GM23338 (cell line): ENCODE results near the gene KCNMA1. TPM values are rescaled to one million over a fixed set of nuclear protein-coding genes. Genes with fewer than 3 reads are reported as not detected.

Source experiments
- ATAC-seq: fragments of 200-7000 bp; cut with Tn5 transposase; 3 replicates; pipeline ENCODE4 v1.9.1; 2020
- DNase-seq: peaks from one replicate; pipeline ENCODE4 v3.0.0-alpha.2; 2015; ENCODE audit warnings: low spot score
- H2AFZ ChIP-seq: fragments of 200-600 bp; sonication (generic); 2 replicates; pipeline ENCODE4 v1.8.0; 2016; ENCODE audit warnings: antibody characterized with exemption, mild to moderate bottlenecking, moderate library complexity
- H3F3A ChIP-seq: fragments of 200-600 bp; sonication (generic); replicated peaks from 2 replicates; pipeline ENCODE4 v1.8.0; 2017; ENCODE audit warnings: antibody characterized with exemption, mixed run types, low read depth
- H3K27ac ChIP-seq: fragments of 200-600 bp; sonication (generic); 2 replicates; pipeline ENCODE4 v1.6.1; 2016; ENCODE audit warnings: low read depth
- H3K27me3 ChIP-seq: fragments of 200-600 bp; sonication (generic); 2 replicates; pipeline ENCODE4 v1.8.0; 2016; ENCODE audit warnings: mild to moderate bottlenecking, mixed run types, moderate library complexity; ENCODE audit not compliant: insufficient read depth
- H3K36me3 ChIP-seq: fragments of 200-600 bp; sonication (generic); 2 replicates; pipeline ENCODE4 v1.8.0; 2016; ENCODE audit warnings: mild to moderate bottlenecking; ENCODE audit not compliant: insufficient read depth
- H3K4me1 ChIP-seq: fragments of 200-600 bp; sonication (generic); 2 replicates; pipeline ENCODE4 v1.8.0; 2016; ENCODE audit warnings: mild to moderate bottlenecking, moderate library complexity; ENCODE audit not compliant: insufficient read depth
- H3K4me2 ChIP-seq: fragments of 200-600 bp; sonication (generic); 2 replicates; pipeline ENCODE4 v1.7.1; 2017; ENCODE audit warnings: mixed run types
- H3K4me3 ChIP-seq: fragments of 200-600 bp; sonication (generic); 2 replicates; pipeline ENCODE4 v1.6.1; 2016; ENCODE audit warnings: mixed run types
- H3K79me2 ChIP-seq: fragments of 200-600 bp; sonication (generic); replicated peaks from 2 replicates; pipeline ENCODE4 v1.8.0; 2017; ENCODE audit warnings: mild to moderate bottlenecking; ENCODE audit not compliant: insufficient read depth
- H3K9me2 ChIP-seq: fragments of 200-600 bp; sonication (generic); 2 replicates; pipeline ENCODE4 v1.8.0; 2017; ENCODE audit not compliant: insufficient read depth
- H4K20me1 ChIP-seq: fragments of 200-600 bp; sonication (generic); replicated peaks from 2 replicates; pipeline ENCODE4 v1.8.0; 2017; ENCODE audit warnings: mild to moderate bottlenecking; ENCODE audit not compliant: insufficient read depth
- H3K27ac Mint-ChIP-seq: 2 replicates; pipeline ENCODE4 v1.8.0; 2020; ENCODE audit warnings: inconsistent platforms, mild to moderate bottlenecking, moderate library complexity, mixed read lengths
- H3K27me3 Mint-ChIP-seq: 3 replicates; pipeline ENCODE4 v1.8.0; 2022; ENCODE audit warnings: low read depth, mild to moderate bottlenecking, moderate library complexity, mixed read lengths, inconsistent platforms; ENCODE audit not compliant: insufficient read depth, poor library complexity
- H3K36me3 Mint-ChIP-seq: 3 replicates; pipeline ENCODE4 v1.8.0; 2021; ENCODE audit warnings: low read depth, mild to moderate bottlenecking, inconsistent platforms, moderate library complexity, mixed read lengths
- H3K4me1 Mint-ChIP-seq: 3 replicates; pipeline ENCODE4 v1.8.0; 2020; ENCODE audit warnings: mild to moderate bottlenecking, inconsistent platforms, mixed read lengths
- H3K4me3 Mint-ChIP-seq: 3 replicates; pipeline ENCODE4 v1.8.0; 2021; ENCODE audit warnings: moderate library complexity, mild to moderate bottlenecking, inconsistent platforms, mixed read lengths
- H3K9me3 Mint-ChIP-seq: 3 replicates; pipeline ENCODE4 v1.8.0; 2020; ENCODE audit warnings: moderate library complexity, mild to moderate bottlenecking, inconsistent platforms, mixed read lengths
- ETS1 ChIP-seq: IDR thresholded peaks from 2 replicates; pipeline ENCODE4 v1.6.1; 2016; ENCODE audit warnings: antibody characterized with exemption
- REST ChIP-seq: IDR thresholded peaks from one replicate; pipeline ENCODE4 v1.6.1; 2018; ENCODE audit warnings: antibody characterized with exemption; ENCODE audit not compliant: unreplicated experiment
- ZNF462 ChIP-seq: fragments of 250-450 bp; sonication (Bioruptor Pico); IDR thresholded peaks from 2 replicates; pipeline ENCODE4 v1.5.0; 2020; ENCODE audit warnings: mild to moderate bottlenecking, moderate library complexity
- polyA plus RNA-seq: library from polyadenylated mRNA; unstranded; fragments of >200 nt; fragmentation: Nextera tagmentation; extraction: Ambion mirVana; gene quantifications from 2 replicates; pipeline ENCODE4 v1.2.1, GENCODE V29; 2016
- total RNA-seq: library from RNA; depleted of rRNA; stranded (reverse); fragments of >200 nt; shearing (Covaris generic); gene quantifications from 2 replicates; pipeline ENCODE4 v1.2.3, GENCODE V29; 2014

The KCNMA1 gene
- total and polyA plus RNA-seq, 2 experiments from 2014 or later: 8.2 to 9.0 TPM

GRCh38 chr10:77328272-77328816 lies 309.3 kb downstream of the KCNMA1 start:
- H2AFZ ChIP-seq: no peak overlapping the region
- no peak overlapping the region for H3K27ac ChIP-seq
- H3K79me2 ChIP-seq: no peaks in the 10 kb centered on the region
- H3K27me3 ChIP-seq: no peaks in the 10 kb centered on the region
- Mint-ChIP-seq H3K9me3 (no peaks in the 10 kb centered on the region), H3K4me1 (peaks cover 15% of the 10 kb centered on the region), H3K27me3 (peaks cover 3% of the 10 kb centered on the region), H3K4me3 (no peak overlapping the region), H3K27ac (no peak overlapping the region), H3K36me3 (no peaks in the 10 kb centered on the region)
- no peak overlapping the region for H3K4me3 ChIP-seq
- H3K36me3 ChIP-seq: no peaks in the 10 kb centered on the region
- H3F3A ChIP-seq: no peaks in the 10 kb centered on the region
- peaks cover 11% of the 10 kb centered on the region for H3K9me2 ChIP-seq
- no peak overlapping the region for H3K4me2 ChIP-seq
- peak; percentile 82 for DNase-seq
- TF ChIP-seq ZNF462 (CRISPR knock-in tag) (no peak), ETS1 (no peak), REST (peak; percentile 82)
- peaks cover 11% of the 10 kb centered on the region for H3K4me1 ChIP-seq
- no peaks in the 10 kb centered on the region for H4K20me1 ChIP-seq
- ATAC-seq: peak; percentile 26; the same call in 1 of the 3 replicates
